ENCODE results near the gene SLC39A9.
"Not testable (repeated sequence)": the region's sequence is repeated elsewhere in the genome, so short reads cannot be mapped to it uniquely, and the experiment has no call there.

The SLC39A9 gene

GRCh38 chr14:69368381-69368780 lies 30.1 kb upstream of the SLC39A9 start:
- DNase-seq (ENCODE audit: low spot score) = no peak

GRCh38 chr14:69370061-69370460 lies 28.4 kb upstream of the SLC39A9 start:
- DNase-seq (ENCODE audit: low spot score) = no peak

GRCh38 chr14:69372146-69372545 lies 26.3 kb upstream of the SLC39A9 start:
- DNase-seq (ENCODE audit: low spot score) = no peak

GRCh38 chr14:69373104-69373503 lies 25.4 kb upstream of the SLC39A9 start:
- DNase-seq (ENCODE audit: low spot score) = no peak

GRCh38 chr14:69374235-69374634 lies 24.3 kb upstream of the SLC39A9 start:
- DNase-seq (ENCODE audit: low spot score) = no peak

GRCh38 chr14:69375182-69375581 lies 23.3 kb upstream of the SLC39A9 start:
- no peak for DNase-seq (ENCODE audit: low spot score)

GRCh38 chr14:69375722-69376121 lies 22.8 kb upstream of the SLC39A9 start:
- no peak for DNase-seq (ENCODE audit: low spot score)

GRCh38 chr14:69376439-69376838 lies 22.1 kb upstream of the SLC39A9 start:
- DNase-seq (ENCODE audit: low spot score) = no peak

GRCh38 chr14:69378274-69378673 lies 20.2 kb upstream of the SLC39A9 start:
- no peak for DNase-seq (ENCODE audit: low spot score)

GRCh38 chr14:69387311-69387710 lies 11.2 kb upstream of the SLC39A9 start:
- no peak for DNase-seq (ENCODE audit: low spot score)

GRCh38 chr14:69391400-69391799 lies 7.1 kb upstream of the SLC39A9 start:
- not testable (repeated sequence) for DNase-seq (ENCODE audit: low spot score)

- no peak for DNase-seq (ENCODE audit: low spot score)
Observed at GRCh38 chr14:69392481-69392880, 6.0 kb upstream of the SLC39A9 start.

GRCh38 chr14:69395929-69396328 lies 2.6 kb upstream of the SLC39A9 start:
- no peak for DNase-seq (ENCODE audit: low spot score)

GRCh38 chr14:69398818-69399210 lies 322 bp downstream of the SLC39A9 start:
- no peak for DNase-seq (ENCODE audit: low spot score)

- no peak for DNase-seq (ENCODE audit: low spot score)
Observed at GRCh38 chr14:69399750-69400149, 1.3 kb downstream of the SLC39A9 start.

- no peak for DNase-seq (ENCODE audit: low spot score)
Observed at GRCh38 chr14:69400154-69400553, 1.7 kb downstream of the SLC39A9 start.

GRCh38 chr14:69401841-69402240 lies 3.3 kb downstream of the SLC39A9 start:
- DNase-seq (ENCODE audit: low spot score) = no peak

GRCh38 chr14:69404478-69404877 lies 6.0 kb downstream of the SLC39A9 start:
- no peak for DNase-seq (ENCODE audit: low spot score)

GRCh38 chr14:69404883-69405282 lies 6.4 kb downstream of the SLC39A9 start:
- DNase-seq (ENCODE audit: low spot score) = no peak

GRCh38 chr14:69405762-69406161 lies 7.3 kb downstream of the SLC39A9 start:
- DNase-seq (ENCODE audit: low spot score) = no peak

GRCh38 chr14:69408331-69408960 lies 10.0 kb downstream of the SLC39A9 start:
- DNase-seq (ENCODE audit: low spot score) = no peak

GRCh38 chr14:69413483-69413882 lies 15.0 kb downstream of the SLC39A9 start:
- no peak for DNase-seq (ENCODE audit: low spot score)

GRCh38 chr14:69416087-69416486 lies 17.6 kb downstream of the SLC39A9 start:
- not testable (repeated sequence) for DNase-seq (ENCODE audit: low spot score)

GRCh38 chr14:69423279-69423678 lies 24.8 kb downstream of the SLC39A9 start:
- DNase-seq (ENCODE audit: low spot score) = no peak

All from Ammon's horn (tissue), 1 donor.